Effector memory CD8-positive, alpha-beta T cell (primary cell): ENCODE data around the gene SUGCT.

Experiments used
- ATAC-seq: fragments of 150-1000 bp; cut with Tn5 transposase; replicated peaks from 2 replicates; pipeline ENCODE4 v1.10.0; 2021; ENCODE audit warnings: mild to moderate bottlenecking, moderate library complexity
- DNase-seq, 3 experiments: peaks; one replicate each; pipeline ENCODE4 v3.0.0; 2021
- H3K27ac Mint-ChIP-seq, 2 donors: one replicate each; pipeline ENCODE4 v1.8.0; 2022; ENCODE audit warnings: mild to moderate bottlenecking in 2 of 2, mixed read lengths in 2 of 2, moderate library complexity in 2 of 2
- H3K27me3 Mint-ChIP-seq, 2 donors: one replicate each; pipeline ENCODE4 v1.8.0; 2022; ENCODE audit warnings: mixed read lengths in 2 of 2
- H3K36me3 Mint-ChIP-seq: one replicate; pipeline ENCODE4 v1.8.0; 2022; ENCODE audit warnings: mild to moderate bottlenecking, moderate library complexity, mixed read lengths; ENCODE audit not compliant: insufficient read depth
- H3K4me1 Mint-ChIP-seq, 2 donors: one replicate each; pipeline ENCODE4 v1.8.0; 2022; ENCODE audit warnings: low read depth in 2 of 2, mixed read lengths in 2 of 2
- H3K4me3 Mint-ChIP-seq, 2 donors: one replicate each; pipeline ENCODE4 v1.8.0; 2022; ENCODE audit warnings: mild to moderate bottlenecking in 2 of 2, mixed read lengths in 2 of 2, moderate library complexity in 2 of 2
- H3K9me3 Mint-ChIP-seq, 2 donors: one replicate each; pipeline ENCODE4 v1.8.0; 2022; ENCODE audit warnings: mixed read lengths in 2 of 2

Gene SUGCT

GRCh38 chr7:40793132-40793531, 658.3 kb downstream of the SUGCT start:
- Mint-ChIP-seq H3K4me3 (no peak overlapping the region), H3K27ac (no peak overlapping the region), H3K4me1 (no peaks in the 10 kb centered on the region), H3K27me3 (no peaks in the 10 kb centered on the region), H3K36me3 (no peaks in the 10 kb centered on the region), H3K9me3 (peaks cover 0 to 3% of the 10 kb centered on the region in 2 donors)
- ATAC-seq (no peak), DNase-seq (no peak)

- no peaks in the 10 kb centered on the region for H3K4me1 Mint-ChIP-seq
- ATAC-seq (no peak), DNase-seq (no peak)
- H3K36me3 Mint-ChIP-seq: no peaks in the 10 kb centered on the region
- H3K27me3 Mint-ChIP-seq: no peaks in the 10 kb centered on the region
- H3K9me3 Mint-ChIP-seq: peaks cover 0 to 2% of the 10 kb centered on the region in 2 donors
- H3K4me3 Mint-ChIP-seq: no peak overlapping the region
- H3K27ac Mint-ChIP-seq: no peak overlapping the region
Measured at GRCh38 chr7:40795607-40796006, 660.8 kb downstream of the SUGCT start.

GRCh38 chr7:40796723-40797122, 661.9 kb downstream of the SUGCT start:
- no peak overlapping the region for H3K4me3 Mint-ChIP-seq
- ATAC-seq (no peak), DNase-seq (no peak)
- peaks cover 0 to 9% of the 10 kb centered on the region in 2 donors for H3K9me3 Mint-ChIP-seq
- no peak overlapping the region for H3K27ac Mint-ChIP-seq
- no peaks in the 10 kb centered on the region for H3K27me3 Mint-ChIP-seq
- H3K36me3 Mint-ChIP-seq: no peaks in the 10 kb centered on the region
- no peaks in the 10 kb centered on the region for H3K4me1 Mint-ChIP-seq

GRCh38 chr7:40798613-40799012, 663.8 kb downstream of the SUGCT start:
- DNase-seq (no peak), ATAC-seq (no peak)
- H3K36me3 Mint-ChIP-seq: no peaks in the 10 kb centered on the region
- no peak overlapping the region for H3K4me3 Mint-ChIP-seq
- no peak overlapping the region for H3K27ac Mint-ChIP-seq
- peaks cover 0 to 12% of the 10 kb centered on the region in 2 donors for H3K9me3 Mint-ChIP-seq
- no peaks in the 10 kb centered on the region for H3K27me3 Mint-ChIP-seq
- no peaks in the 10 kb centered on the region for H3K4me1 Mint-ChIP-seq

GRCh38 chr7:40799493-40800403, 664.9 kb downstream of the SUGCT start:
- Mint-ChIP-seq H3K4me3 (no peak overlapping the region), H3K27me3 (no peaks in the 10 kb centered on the region), H3K36me3 (no peaks in the 10 kb centered on the region), H3K9me3 (peaks cover 0 to 12% of the 10 kb centered on the region in 2 donors), H3K4me1 (no peaks in the 10 kb centered on the region), H3K27ac (no peak overlapping the region)
- DNase-seq (no peak), ATAC-seq (no peak)

GRCh38 chr7:40800771-40801170, 666.0 kb downstream of the SUGCT start:
- peaks cover 0 to 12% of the 10 kb centered on the region in 2 donors for H3K9me3 Mint-ChIP-seq
- no peak for ATAC-seq
- no peaks in the 10 kb centered on the region for H3K4me1 Mint-ChIP-seq
- no peak overlapping the region for H3K27ac Mint-ChIP-seq
- no peaks in the 10 kb centered on the region for H3K36me3 Mint-ChIP-seq
- no peak overlapping the region for H3K4me3 Mint-ChIP-seq
- no peak for DNase-seq
- H3K27me3 Mint-ChIP-seq: no peaks in the 10 kb centered on the region

- DNase-seq (no peak), ATAC-seq (no peak)
- no peak overlapping the region for H3K27ac Mint-ChIP-seq
- H3K27me3 Mint-ChIP-seq: no peaks in the 10 kb centered on the region
- H3K4me3 Mint-ChIP-seq: no peak overlapping the region
- H3K4me1 Mint-ChIP-seq: no peaks in the 10 kb centered on the region
- H3K9me3 Mint-ChIP-seq: peaks cover 13 to 14% of the 10 kb centered on the region in 2 donors
- no peaks in the 10 kb centered on the region for H3K36me3 Mint-ChIP-seq
Measured at GRCh38 chr7:40802497-40802896, 667.7 kb downstream of the SUGCT start.

- ATAC-seq (no peak), DNase-seq (no peak)
- no peaks in the 10 kb centered on the region for H3K27me3 Mint-ChIP-seq
- H3K4me1 Mint-ChIP-seq: no peaks in the 10 kb centered on the region
- no peaks in the 10 kb centered on the region for H3K36me3 Mint-ChIP-seq
- no peak overlapping the region for H3K4me3 Mint-ChIP-seq
- peaks cover 13 to 21% of the 10 kb centered on the region in 2 donors for H3K9me3 Mint-ChIP-seq
- no peak overlapping the region for H3K27ac Mint-ChIP-seq
Measured at GRCh38 chr7:40804477-40805215, 669.8 kb downstream of the SUGCT start.

GRCh38 chr7:40805361-40805760, 670.6 kb downstream of the SUGCT start:
- H3K4me3 Mint-ChIP-seq: no peak overlapping the region
- ATAC-seq (no peak), DNase-seq (no peak)
- H3K27ac Mint-ChIP-seq: no peak overlapping the region
- no peaks in the 10 kb centered on the region for H3K4me1 Mint-ChIP-seq
- H3K36me3 Mint-ChIP-seq: no peaks in the 10 kb centered on the region
- no peaks in the 10 kb centered on the region for H3K27me3 Mint-ChIP-seq
- peaks cover 13 to 21% of the 10 kb centered on the region in 2 donors for H3K9me3 Mint-ChIP-seq

GRCh38 chr7:40808378-40808942, 673.7 kb downstream of the SUGCT start:
- no peaks in the 10 kb centered on the region for H3K36me3 Mint-ChIP-seq
- H3K27me3 Mint-ChIP-seq: no peaks in the 10 kb centered on the region
- DNase-seq (no peak), ATAC-seq (no peak)
- H3K27ac Mint-ChIP-seq: no peak overlapping the region
- H3K4me1 Mint-ChIP-seq: no peaks in the 10 kb centered on the region
- no peak overlapping the region for H3K4me3 Mint-ChIP-seq
- peaks cover 6 to 33% of the 10 kb centered on the region in 2 donors for H3K9me3 Mint-ChIP-seq

- no peak overlapping the region for H3K27ac Mint-ChIP-seq
- H3K4me3 Mint-ChIP-seq: no peak overlapping the region
- no peak for ATAC-seq
- H3K4me1 Mint-ChIP-seq: no peaks in the 10 kb centered on the region
- H3K36me3 Mint-ChIP-seq: no peaks in the 10 kb centered on the region
- DNase-seq: no peak
- H3K9me3 Mint-ChIP-seq: peaks cover 6 to 35% of the 10 kb centered on the region in 2 donors
- no peaks in the 10 kb centered on the region for H3K27me3 Mint-ChIP-seq
Measured at GRCh38 chr7:40810274-40810673, 675.5 kb downstream of the SUGCT start.

GRCh38 chr7:40811666-40812065, 676.9 kb downstream of the SUGCT start:
- H3K4me3 Mint-ChIP-seq: no peak overlapping the region
- no peaks in the 10 kb centered on the region for H3K27me3 Mint-ChIP-seq
- no peak for DNase-seq
- no peaks in the 10 kb centered on the region for H3K4me1 Mint-ChIP-seq
- H3K9me3 Mint-ChIP-seq: peaks cover 6 to 29% of the 10 kb centered on the region in 2 donors
- no peaks in the 10 kb centered on the region for H3K36me3 Mint-ChIP-seq
- no peak overlapping the region for H3K27ac Mint-ChIP-seq
- no peak for ATAC-seq

- H3K27me3 Mint-ChIP-seq: no peaks in the 10 kb centered on the region
- peaks cover 6 to 14% of the 10 kb centered on the region in 2 donors for H3K9me3 Mint-ChIP-seq
- H3K4me1 Mint-ChIP-seq: no peaks in the 10 kb centered on the region
- no peak overlapping the region for H3K4me3 Mint-ChIP-seq
- no peak for DNase-seq
- no peak overlapping the region for H3K27ac Mint-ChIP-seq
- no peak for ATAC-seq
- H3K36me3 Mint-ChIP-seq: no peaks in the 10 kb centered on the region
Measured at GRCh38 chr7:40815022-40815421, 680.2 kb downstream of the SUGCT start.
